WTC11 (cell line): ENCODE data around the gene PRKCSH. TPM values are rescaled to one million over a fixed set of nuclear protein-coding genes. Genes with fewer than 3 reads are reported as not detected.
A peak's percentile ranks its signal among the peaks of the same experiment; 100 is the strongest.

ENCODE experiments used
- ATAC-seq: fragments of 200-7000 bp; cut with Tn5 transposase; 2 replicates; pipeline ENCODE4 v1.10.0; 2021; ENCODE audit warnings: mild to moderate bottlenecking, moderate library complexity
- CTCF ChIA-PET: fragments of 300-600 bp; sonication (Branson Sonifier 250); formaldehyde crosslinking; loops from one replicate; lab custom pipeline; 2021; ENCODE audit warnings: antibody characterized with exemption; lab: Charles Lee
- POLR2A ChIA-PET: fragments of 350-600 bp; sonication (Branson Sonifier 250); formaldehyde crosslinking; loops from one replicate; lab custom pipeline; 2021; ENCODE audit warnings: antibody characterized with exemption; lab: Charles Lee
- DNase-seq: peaks from one replicate; pipeline ENCODE4 v3.0.0; 2021; ENCODE audit warnings: low spot score
- H3K27ac Mint-ChIP-seq: 2 replicates; pipeline ENCODE4 v1.8.0; 2021; ENCODE audit warnings: mixed read lengths
- H3K27me3 Mint-ChIP-seq: 2 replicates; pipeline ENCODE4 v1.8.0; 2021; ENCODE audit warnings: low read depth, mild to moderate bottlenecking, moderate library complexity, mixed read lengths
- H3K36me3 Mint-ChIP-seq: 2 replicates; pipeline ENCODE4 v1.8.0; 2021; ENCODE audit warnings: mixed read lengths
- H3K4me1 Mint-ChIP-seq: 2 replicates; pipeline ENCODE4 v1.8.0; 2022; ENCODE audit warnings: mixed read lengths
- H3K4me3 Mint-ChIP-seq: 2 replicates; pipeline ENCODE4 v1.8.0; 2021; ENCODE audit warnings: mild to moderate bottlenecking, moderate library complexity, mixed read lengths
- H3K9me3 Mint-ChIP-seq: 2 replicates; pipeline ENCODE4 v1.8.0; 2021; ENCODE audit warnings: mixed read lengths
- ATF1 ChIP-seq: sonication (generic); formaldehyde crosslinking; IDR thresholded peaks from 2 replicates; pipeline ENCODE4 v1.8.1; 2023; ENCODE audit warnings: mild to moderate bottlenecking, moderate library complexity, missing genetic modification reagents
- ELF4 ChIP-seq: sonication (generic); formaldehyde crosslinking; IDR thresholded peaks from 2 replicates; pipeline ENCODE4 v1.8.1; 2022; ENCODE audit warnings: low read depth, mild to moderate bottlenecking, moderate library complexity, missing genetic modification reagents
- ESRRA ChIP-seq: sonication (generic); formaldehyde crosslinking; IDR thresholded peaks from 2 replicates; pipeline ENCODE4 v1.8.1; 2022; ENCODE audit warnings: mild to moderate bottlenecking, missing genetic modification reagents, borderline replicate concordance
- ETV6 ChIP-seq: sonication (generic); formaldehyde crosslinking; IDR thresholded peaks from 2 replicates; pipeline ENCODE4 v1.8.1; 2022; ENCODE audit warnings: mild to moderate bottlenecking, missing genetic modification reagents
- GRHL2 ChIP-seq: fragments of 250-450 bp; sonication (Bioruptor Pico); IDR thresholded peaks from 2 replicates; pipeline ENCODE4 v1.8.0; 2022; ENCODE audit warnings: mild to moderate bottlenecking, moderate library complexity; ENCODE audit not compliant: insufficient replicate concordance, severe bottlenecking
- JAZF1 ChIP-seq: fragments of 250-450 bp; sonication (Bioruptor Pico); IDR thresholded peaks from 2 replicates; pipeline ENCODE4 v1.9.0; 2021; ENCODE audit warnings: moderate library complexity, mild to moderate bottlenecking, inconsistent platforms
- JUN ChIP-seq: sonication (generic); formaldehyde crosslinking; IDR thresholded peaks from 2 replicates; pipeline ENCODE4 v1.8.0; 2023; ENCODE audit warnings: mild to moderate bottlenecking, missing genetic modification reagents
- NR2C2 ChIP-seq: sonication (generic); formaldehyde crosslinking; IDR thresholded peaks from 2 replicates; pipeline ENCODE4 v1.8.0; 2022; ENCODE audit warnings: mild to moderate bottlenecking, missing genetic modification reagents
- TP53 ChIP-seq: sonication (generic); formaldehyde crosslinking; IDR thresholded peaks from 2 replicates; pipeline ENCODE4 v1.8.1; 2023; ENCODE audit warnings: mild to moderate bottlenecking, missing genetic modification reagents
- ZNF317 ChIP-seq: sonication (generic); formaldehyde crosslinking; IDR thresholded peaks from 2 replicates; pipeline ENCODE4 v1.8.1; 2023; ENCODE audit warnings: low read depth, mild to moderate bottlenecking, moderate library complexity, missing genetic modification reagents, borderline replicate concordance
- ZNF423 ChIP-seq: fragments of 250-450 bp; sonication (Bioruptor Pico); IDR thresholded peaks from 2 replicates; pipeline ENCODE4 v2.1.2; 2022; ENCODE audit warnings: mild to moderate bottlenecking, moderate library complexity
- total RNA-seq: library from RNA; stranded (reverse); gene quantifications from 3 replicates; pipeline ENCODE4 v1.2.3, GENCODE V29; 2021
- TF ChIP-seq, protein P1 (sequence below): sonication (generic); formaldehyde crosslinking; IDR thresholded peaks from 2 replicates; pipeline ENCODE4 v1.8.0; 2023; ENCODE audit warnings: mild to moderate bottlenecking, missing genetic modification reagents
- TF ChIP-seq, protein P2 (sequence below): sonication (generic); formaldehyde crosslinking; conservative IDR thresholded peaks from 2 replicates; pipeline ENCODE4 v1.8.1; 2022; ENCODE audit warnings: mild to moderate bottlenecking, missing genetic modification reagents
- TF ChIP-seq, protein P3 (sequence below): sonication (generic); formaldehyde crosslinking; IDR thresholded peaks from 2 replicates; pipeline ENCODE4 v1.8.1; 2022; ENCODE audit warnings: low read depth, missing genetic modification reagents, borderline replicate concordance
- TF ChIP-seq, protein P4 (sequence below): sonication (generic); formaldehyde crosslinking; IDR thresholded peaks from 2 replicates; pipeline ENCODE4 v1.8.0; 2023; ENCODE audit warnings: missing genetic modification reagents, mild to moderate bottlenecking, borderline replicate concordance
- TF ChIP-seq, protein P5 (sequence below): fragments of 200-600 bp; IDR thresholded peaks from 2 replicates; pipeline ENCODE4 v1.8.0; 2022; ENCODE audit warnings: antibody characterized with exemption
- TF ChIP-seq, protein P6 (sequence below): sonication (generic); formaldehyde crosslinking; IDR thresholded peaks from 2 replicates; pipeline ENCODE4 v1.8.1; 2023; ENCODE audit warnings: mild to moderate bottlenecking, missing genetic modification reagents, moderate library complexity
- TF ChIP-seq, protein P7 (sequence below): sonication (generic); formaldehyde crosslinking; IDR thresholded peaks from 2 replicates; pipeline ENCODE4 v1.8.0; 2023; ENCODE audit warnings: missing genetic modification reagents
- TF ChIP-seq, protein P8 (sequence below): fragments of 250-450 bp; sonication (Bioruptor Pico); IDR thresholded peaks from 2 replicates; pipeline ENCODE4 v1.9.0; 2021; ENCODE audit warnings: moderate library complexity, mild to moderate bottlenecking, inconsistent platforms, borderline replicate concordance

PRKCSH gene
- total RNA-seq, 1 experiment from 2014 or later: 396 TPM

DNA sequence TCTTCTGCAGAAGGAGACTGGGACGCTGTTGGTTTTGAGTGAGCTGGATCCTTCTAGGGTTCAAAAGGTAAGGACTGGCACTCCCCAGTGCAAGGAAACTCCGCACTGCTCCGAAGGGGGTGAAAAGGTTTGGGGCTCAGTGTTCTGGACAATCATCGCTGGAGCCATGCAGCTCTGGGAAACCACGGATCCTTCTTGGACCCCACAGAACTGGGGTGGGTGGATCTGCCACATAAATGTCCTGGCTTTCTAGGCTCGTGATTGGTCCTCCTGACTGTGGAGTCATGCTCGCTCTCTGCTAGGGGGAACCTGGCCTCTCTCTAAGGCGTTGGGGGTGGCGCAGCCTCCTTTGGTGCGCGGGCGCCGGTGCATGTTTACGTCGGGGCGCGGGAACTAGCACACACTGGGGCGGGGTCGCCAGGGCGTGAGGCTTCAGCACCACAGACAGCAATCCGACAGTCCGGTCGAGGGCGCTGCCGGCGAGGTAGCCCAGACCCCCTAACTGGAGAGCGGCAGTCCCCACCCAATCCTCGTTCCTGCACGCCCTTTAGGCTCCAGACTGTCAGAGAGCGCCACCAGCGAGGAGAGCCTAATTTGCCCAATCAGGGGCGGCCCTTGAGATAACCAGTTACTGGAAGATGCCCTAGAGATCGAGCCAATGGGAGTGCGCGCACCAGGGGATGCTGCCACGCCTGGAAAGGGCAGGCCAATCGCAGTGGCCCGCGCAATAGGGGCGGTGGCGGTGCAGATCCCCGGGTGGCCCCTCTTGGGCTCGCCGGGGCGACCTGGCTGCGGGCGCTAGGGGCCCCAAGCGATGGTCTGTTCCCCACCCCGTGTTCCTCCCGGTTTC is 46.3 kb downstream of the PRKCSH start (continued):
- TF ChIP-seq, protein P1, sequence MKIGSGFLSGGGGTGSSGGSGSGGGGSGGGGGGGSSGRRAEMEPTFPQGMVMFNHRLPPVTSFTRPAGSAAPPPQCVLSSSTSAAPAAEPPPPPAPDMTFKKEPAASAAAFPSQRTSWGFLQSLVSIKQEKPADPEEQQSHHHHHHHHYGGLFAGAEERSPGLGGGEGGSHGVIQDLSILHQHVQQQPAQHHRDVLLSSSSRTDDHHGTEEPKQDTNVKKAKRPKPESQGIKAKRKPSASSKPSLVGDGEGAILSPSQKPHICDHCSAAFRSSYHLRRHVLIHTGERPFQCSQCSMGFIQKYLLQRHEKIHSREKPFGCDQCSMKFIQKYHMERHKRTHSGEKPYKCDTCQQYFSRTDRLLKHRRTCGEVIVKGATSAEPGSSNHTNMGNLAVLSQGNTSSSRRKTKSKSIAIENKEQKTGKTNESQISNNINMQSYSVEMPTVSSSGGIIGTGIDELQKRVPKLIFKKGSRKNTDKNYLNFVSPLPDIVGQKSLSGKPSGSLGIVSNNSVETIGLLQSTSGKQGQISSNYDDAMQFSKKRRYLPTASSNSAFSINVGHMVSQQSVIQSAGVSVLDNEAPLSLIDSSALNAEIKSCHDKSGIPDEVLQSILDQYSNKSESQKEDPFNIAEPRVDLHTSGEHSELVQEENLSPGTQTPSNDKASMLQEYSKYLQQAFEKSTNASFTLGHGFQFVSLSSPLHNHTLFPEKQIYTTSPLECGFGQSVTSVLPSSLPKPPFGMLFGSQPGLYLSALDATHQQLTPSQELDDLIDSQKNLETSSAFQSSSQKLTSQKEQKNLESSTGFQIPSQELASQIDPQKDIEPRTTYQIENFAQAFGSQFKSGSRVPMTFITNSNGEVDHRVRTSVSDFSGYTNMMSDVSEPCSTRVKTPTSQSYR (CRISPR knock-in tag): no peak
- peak; percentile 66; the same call in 1 of the 2 replicates for TF ChIP-seq ETV6 (CRISPR knock-in tag)
- TF ChIP-seq, protein P2, sequence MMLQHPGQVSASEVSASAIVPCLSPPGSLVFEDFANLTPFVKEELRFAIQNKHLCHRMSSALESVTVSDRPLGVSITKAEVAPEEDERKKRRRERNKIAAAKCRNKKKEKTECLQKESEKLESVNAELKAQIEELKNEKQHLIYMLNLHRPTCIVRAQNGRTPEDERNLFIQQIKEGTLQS: peak; percentile 68; the same call in 1 of the 2 replicates
- peak; percentile 54; the same call in 1 of the 2 replicates for TF ChIP-seq NR2C2 (CRISPR knock-in tag)
- TF ChIP-seq ELF4 (CRISPR knock-in tag): no peak
- TF ChIP-seq JUN (CRISPR knock-in tag): peak; percentile 81; the same call in 1 of the 2 replicates

DNA sequence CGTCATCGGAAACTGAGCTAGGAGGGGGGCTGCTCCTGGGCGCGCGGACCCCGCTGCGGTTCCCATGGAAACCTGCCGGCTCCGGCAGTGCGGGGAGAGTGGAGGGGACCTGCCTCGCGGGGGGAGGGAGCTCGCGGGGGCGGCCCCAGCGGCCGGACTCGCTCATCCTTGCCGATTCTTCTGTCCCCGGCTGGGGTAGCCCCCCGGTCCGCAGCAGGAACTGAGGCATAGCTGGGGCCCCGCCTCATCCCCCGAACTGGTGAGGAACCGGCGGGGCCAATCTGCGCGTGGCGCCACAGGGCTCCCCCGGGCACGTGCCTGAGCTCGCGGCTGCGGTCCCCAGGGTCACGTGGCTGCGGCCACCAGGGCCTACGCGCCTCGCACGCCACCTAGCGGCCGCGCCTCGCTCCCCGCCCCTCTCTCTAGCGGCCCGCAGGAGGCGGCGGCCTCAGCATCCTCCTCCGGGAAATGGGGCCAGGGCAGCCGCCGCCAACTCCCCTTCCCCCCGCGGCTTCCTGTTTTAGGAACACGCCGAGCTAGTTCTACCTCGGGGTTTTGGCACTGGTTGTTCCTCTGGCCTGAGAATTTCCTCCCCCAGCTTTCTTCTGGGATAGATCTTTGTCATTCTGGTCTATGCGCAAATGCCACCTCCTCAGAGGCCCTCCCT is 47.1 kb downstream of the PRKCSH start:
- Mint-ChIP-seq H3K4me1 (peaks cover 13% of the 10 kb centered on the region), H3K36me3 (no peaks in the 10 kb centered on the region), H3K27me3 (peaks cover 48% of the 10 kb centered on the region), H3K27ac (no peak overlapping the region), H3K4me3 (peak overlapping the region; percentile 62), H3K9me3 (no peaks in the 10 kb centered on the region)
- DNase-seq (peak; percentile 89), ATAC-seq (peak; percentile 8; the same call in 1 of the 2 replicates)
- ChIA-PET CTCF (interaction anchor here (0.6 to 3.1 kb wide), 47 partner anchors 9 to 341 kb away, joined by 3 to 37 read pairs (median 5); partner anchors contain the start of genes ACP5, CCDC159, ECSIT and ELOF1), POLR2A (interaction anchor here (0.5 to 1.3 kb wide), 5 partner anchors 30 to 114 kb away, joined by 3 to 8 read pairs (median 3); partner anchors contain the start of gene RGL3)
- TF ChIP-seq, protein P3, sequence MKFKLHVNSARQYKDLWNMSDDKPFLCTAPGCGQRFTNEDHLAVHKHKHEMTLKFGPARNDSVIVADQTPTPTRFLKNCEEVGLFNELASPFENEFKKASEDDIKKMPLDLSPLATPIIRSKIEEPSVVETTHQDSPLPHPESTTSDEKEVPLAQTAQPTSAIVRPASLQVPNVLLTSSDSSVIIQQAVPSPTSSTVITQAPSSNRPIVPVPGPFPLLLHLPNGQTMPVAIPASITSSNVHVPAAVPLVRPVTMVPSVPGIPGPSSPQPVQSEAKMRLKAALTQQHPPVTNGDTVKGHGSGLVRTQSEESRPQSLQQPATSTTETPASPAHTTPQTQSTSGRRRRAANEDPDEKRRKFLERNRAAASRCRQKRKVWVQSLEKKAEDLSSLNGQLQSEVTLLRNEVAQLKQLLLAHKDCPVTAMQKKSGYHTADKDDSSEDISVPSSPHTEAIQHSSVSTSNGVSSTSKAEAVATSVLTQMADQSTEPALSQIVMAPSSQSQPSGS: peak; percentile 56; the same call in 1 of the 2 replicates
- TF ChIP-seq, protein P4, sequence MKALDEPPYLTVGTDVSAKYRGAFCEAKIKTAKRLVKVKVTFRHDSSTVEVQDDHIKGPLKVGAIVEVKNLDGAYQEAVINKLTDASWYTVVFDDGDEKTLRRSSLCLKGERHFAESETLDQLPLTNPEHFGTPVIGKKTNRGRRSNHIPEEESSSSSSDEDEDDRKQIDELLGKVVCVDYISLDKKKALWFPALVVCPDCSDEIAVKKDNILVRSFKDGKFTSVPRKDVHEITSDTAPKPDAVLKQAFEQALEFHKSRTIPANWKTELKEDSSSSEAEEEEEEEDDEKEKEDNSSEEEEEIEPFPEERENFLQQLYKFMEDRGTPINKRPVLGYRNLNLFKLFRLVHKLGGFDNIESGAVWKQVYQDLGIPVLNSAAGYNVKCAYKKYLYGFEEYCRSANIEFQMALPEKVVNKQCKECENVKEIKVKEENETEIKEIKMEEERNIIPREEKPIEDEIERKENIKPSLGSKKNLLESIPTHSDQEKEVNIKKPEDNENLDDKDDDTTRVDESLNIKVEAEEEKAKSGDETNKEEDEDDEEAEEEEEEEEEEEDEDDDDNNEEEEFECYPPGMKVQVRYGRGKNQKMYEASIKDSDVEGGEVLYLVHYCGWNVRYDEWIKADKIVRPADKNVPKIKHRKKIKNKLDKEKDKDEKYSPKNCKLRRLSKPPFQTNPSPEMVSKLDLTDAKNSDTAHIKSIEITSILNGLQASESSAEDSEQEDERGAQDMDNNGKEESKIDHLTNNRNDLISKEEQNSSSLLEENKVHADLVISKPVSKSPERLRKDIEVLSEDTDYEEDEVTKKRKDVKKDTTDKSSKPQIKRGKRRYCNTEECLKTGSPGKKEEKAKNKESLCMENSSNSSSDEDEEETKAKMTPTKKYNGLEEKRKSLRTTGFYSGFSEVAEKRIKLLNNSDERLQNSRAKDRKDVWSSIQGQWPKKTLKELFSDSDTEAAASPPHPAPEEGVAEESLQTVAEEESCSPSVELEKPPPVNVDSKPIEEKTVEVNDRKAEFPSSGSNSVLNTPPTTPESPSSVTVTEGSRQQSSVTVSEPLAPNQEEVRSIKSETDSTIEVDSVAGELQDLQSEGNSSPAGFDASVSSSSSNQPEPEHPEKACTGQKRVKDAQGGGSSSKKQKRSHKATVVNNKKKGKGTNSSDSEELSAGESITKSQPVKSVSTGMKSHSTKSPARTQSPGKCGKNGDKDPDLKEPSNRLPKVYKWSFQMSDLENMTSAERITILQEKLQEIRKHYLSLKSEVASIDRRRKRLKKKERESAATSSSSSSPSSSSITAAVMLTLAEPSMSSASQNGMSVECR (CRISPR knock-in tag): no peak
- no peak for TF ChIP-seq GRHL2
- 0 out of 2 replicates have a peak, but pooled peaks have one; percentile 50 for TF ChIP-seq NR2C2 (CRISPR knock-in tag)
- TF ChIP-seq, protein P5, sequence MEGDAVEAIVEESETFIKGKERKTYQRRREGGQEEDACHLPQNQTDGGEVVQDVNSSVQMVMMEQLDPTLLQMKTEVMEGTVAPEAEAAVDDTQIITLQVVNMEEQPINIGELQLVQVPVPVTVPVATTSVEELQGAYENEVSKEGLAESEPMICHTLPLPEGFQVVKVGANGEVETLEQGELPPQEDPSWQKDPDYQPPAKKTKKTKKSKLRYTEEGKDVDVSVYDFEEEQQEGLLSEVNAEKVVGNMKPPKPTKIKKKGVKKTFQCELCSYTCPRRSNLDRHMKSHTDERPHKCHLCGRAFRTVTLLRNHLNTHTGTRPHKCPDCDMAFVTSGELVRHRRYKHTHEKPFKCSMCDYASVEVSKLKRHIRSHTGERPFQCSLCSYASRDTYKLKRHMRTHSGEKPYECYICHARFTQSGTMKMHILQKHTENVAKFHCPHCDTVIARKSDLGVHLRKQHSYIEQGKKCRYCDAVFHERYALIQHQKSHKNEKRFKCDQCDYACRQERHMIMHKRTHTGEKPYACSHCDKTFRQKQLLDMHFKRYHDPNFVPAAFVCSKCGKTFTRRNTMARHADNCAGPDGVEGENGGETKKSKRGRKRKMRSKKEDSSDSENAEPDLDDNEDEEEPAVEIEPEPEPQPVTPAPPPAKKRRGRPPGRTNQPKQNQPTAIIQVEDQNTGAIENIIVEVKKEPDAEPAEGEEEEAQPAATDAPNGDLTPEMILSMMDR: peak; percentile 97
- 0 out of 2 replicates have a peak, but pooled peaks have one; percentile 70 for TF ChIP-seq ATF1
- peak; percentile 55; the same call in 1 of the 2 replicates for TF ChIP-seq ZNF317 (CRISPR knock-in tag)
- TF ChIP-seq TP53 (CRISPR knock-in tag): peak; percentile 95
- TF ChIP-seq ZNF423 (CRISPR knock-in tag): no peak
- TF ChIP-seq, protein P6, sequence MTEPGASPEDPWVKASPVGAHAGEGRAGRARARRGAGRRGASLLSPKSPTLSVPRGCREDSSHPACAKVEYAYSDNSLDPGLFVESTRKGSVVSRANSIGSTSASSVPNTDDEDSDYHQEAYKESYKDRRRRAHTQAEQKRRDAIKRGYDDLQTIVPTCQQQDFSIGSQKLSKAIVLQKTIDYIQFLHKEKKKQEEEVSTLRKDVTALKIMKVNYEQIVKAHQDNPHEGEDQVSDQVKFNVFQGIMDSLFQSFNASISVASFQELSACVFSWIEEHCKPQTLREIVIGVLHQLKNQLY (CRISPR knock-in tag): 0 out of 2 replicates have a peak, but pooled peaks have one; percentile 89
- TF ChIP-seq, protein P7, sequence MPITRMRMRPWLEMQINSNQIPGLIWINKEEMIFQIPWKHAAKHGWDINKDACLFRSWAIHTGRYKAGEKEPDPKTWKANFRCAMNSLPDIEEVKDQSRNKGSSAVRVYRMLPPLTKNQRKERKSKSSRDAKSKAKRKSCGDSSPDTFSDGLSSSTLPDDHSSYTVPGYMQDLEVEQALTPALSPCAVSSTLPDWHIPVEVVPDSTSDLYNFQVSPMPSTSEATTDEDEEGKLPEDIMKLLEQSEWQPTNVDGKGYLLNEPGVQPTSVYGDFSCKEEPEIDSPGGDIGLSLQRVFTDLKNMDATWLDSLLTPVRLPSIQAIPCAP: peak; percentile 96
- TF ChIP-seq, protein P8, sequence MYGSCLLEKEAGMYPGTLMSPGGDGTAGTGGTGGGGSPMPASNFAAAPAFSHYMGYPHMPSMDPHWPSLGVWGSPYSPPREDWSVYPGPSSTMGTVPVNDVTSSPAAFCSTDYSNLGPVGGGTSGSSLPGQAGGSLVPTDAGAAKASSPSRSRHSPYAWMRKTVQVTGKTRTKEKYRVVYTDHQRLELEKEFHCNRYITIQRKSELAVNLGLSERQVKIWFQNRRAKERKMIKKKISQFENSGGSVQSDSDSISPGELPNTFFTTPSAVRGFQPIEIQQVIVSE: no peak
- no peak for TF ChIP-seq JAZF1 (CRISPR knock-in tag)
- TF ChIP-seq ESRRA (CRISPR knock-in tag): peak; percentile 97
